IMR-90 (cell line): ENCODE results near the gene PIGBOS1. TPM values are rescaled to one million over a fixed set of nuclear protein-coding genes. Genes with fewer than 3 reads are reported as not detected.

Experiments used
- ATAC-seq: fragments of 200-7000 bp; cut with Tn5 transposase; 2 replicates; pipeline ENCODE4 v1.9.1; 2020; ENCODE audit warnings: low read depth, mild to moderate bottlenecking, moderate library complexity
- BruUV-seq: library from RNA; stranded (reverse); fragments of 400-500 nt; replicated peaks from 2 replicates; lab custom pipeline; 2021; lab: Mats Ljungman, UMichigan
- CTCF ChIA-PET: fragments of 300-600 bp; formaldehyde crosslinking; extraction: SDS; loops from one replicate; lab custom pipeline; 2021; ENCODE audit warnings: antibody characterized with exemption; lab: Yijun Ruan, JAX
- POLR2A ChIA-PET: fragments of 300-600 bp; sonication (Branson Sonifier 250); formaldehyde crosslinking; loops from one replicate; lab custom pipeline; 2022; ENCODE audit warnings: antibody characterized with exemption; ENCODE audit not compliant: unreplicated experiment; lab: Charles Lee
- DNase-seq: peaks from one replicate; pipeline ENCODE4 v3.0.0; 2013
- H2AFZ ChIP-seq: replicated peaks from 2 replicates; pipeline ENCODE3; 2013; ENCODE audit warnings: low read length, mild to moderate bottlenecking; ENCODE audit not compliant: poor library complexity
- H2AK5ac ChIP-seq: 2 replicates; pipeline ENCODE4 v1.6.1; 2013; ENCODE audit warnings: low read depth, low read length, inconsistent platforms
- H2AK9ac ChIP-seq: replicated peaks from 2 replicates; pipeline ENCODE3; 2013; ENCODE audit warnings: mild to moderate bottlenecking, low read depth, low read length, moderate library complexity; ENCODE audit not compliant: poor library complexity
- H2BK120ac ChIP-seq: 2 replicates; pipeline ENCODE4 v1.6.1; 2013; ENCODE audit warnings: low read depth, low read length, inconsistent platforms
- H2BK15ac ChIP-seq: 3 replicates; pipeline ENCODE4 v1.6.1; 2013; ENCODE audit warnings: low read depth, low read length, inconsistent platforms
- H2BK20ac ChIP-seq: 2 replicates; pipeline ENCODE4 v1.6.1; 2013; ENCODE audit warnings: low read depth, mild to moderate bottlenecking, inconsistent platforms, low read length, moderate library complexity
- H2BK5ac ChIP-seq: 2 replicates; pipeline ENCODE4 v1.6.1; 2013; ENCODE audit warnings: mild to moderate bottlenecking, low read depth, low read length, inconsistent platforms; ENCODE audit not compliant: poor library complexity, severe bottlenecking
- H3K14ac ChIP-seq: replicated peaks from 2 replicates; pipeline ENCODE4 v1.6.1; 2013; ENCODE audit warnings: low read depth, low read length, inconsistent platforms
- H3K18ac ChIP-seq: 2 replicates; pipeline ENCODE4 v1.6.1; 2013; ENCODE audit warnings: low read depth, low read length, control low read depth
- H3K23ac ChIP-seq: 2 replicates; pipeline ENCODE4 v1.6.1; 2013; ENCODE audit warnings: low read depth, low read length, inconsistent platforms
- H3K27ac ChIP-seq: 2 replicates; pipeline ENCODE4 v1.5.1; 2013; ENCODE audit warnings: mild to moderate bottlenecking, control low read depth, low read length; ENCODE audit not compliant: insufficient read depth
- H3K27me3 ChIP-seq: 2 replicates; pipeline ENCODE4 v1.6.1; 2013; ENCODE audit warnings: low read length; ENCODE audit not compliant: control insufficient read depth, insufficient read depth
- H3K36me3 ChIP-seq: 2 replicates; pipeline ENCODE4 v1.6.1; 2013; ENCODE audit warnings: low read length, mixed read lengths; ENCODE audit not compliant: control insufficient read depth, insufficient read depth
- H3K4ac ChIP-seq: 2 replicates; pipeline ENCODE4 v1.6.1; 2013; ENCODE audit warnings: low read depth, low read length, inconsistent platforms
- H3K4me1 ChIP-seq: 2 replicates; pipeline ENCODE4 v1.6.1; 2013; ENCODE audit warnings: low read length, mixed read lengths; ENCODE audit not compliant: control insufficient read depth, insufficient read depth
- H3K4me2 ChIP-seq: 2 replicates; pipeline ENCODE4 v1.6.1; 2013; ENCODE audit warnings: low read depth, mild to moderate bottlenecking, control low read depth, low read length, moderate library complexity
- H3K4me3 ChIP-seq: 2 replicates; pipeline ENCODE4 v1.5.1; 2013; ENCODE audit warnings: low read depth, mild to moderate bottlenecking, control low read depth, low read length, moderate library complexity; ENCODE audit not compliant: insufficient read depth
- H3K56ac ChIP-seq: 2 replicates; pipeline ENCODE4 v1.6.1; 2013; ENCODE audit warnings: low read length, inconsistent platforms; ENCODE audit not compliant: insufficient read depth; ENCODE audit errors: extremely low read depth
- H3K79me1 ChIP-seq, 2 experiments: 2 replicates each; pipeline ENCODE4 v1.6.1; 2013; ENCODE audit warnings: low read length in 2 of 2, inconsistent platforms in 1 of 2, low read depth in 1 of 2
- H3K9ac ChIP-seq: 2 replicates; pipeline ENCODE4 v1.6.1; 2013; ENCODE audit warnings: low read depth, low read length, control low read depth
- H3K9me1 ChIP-seq: 2 replicates; pipeline ENCODE4 v1.6.1; 2013; ENCODE audit warnings: low read length, inconsistent platforms; ENCODE audit not compliant: insufficient read depth
- H3K9me3 ChIP-seq: 2 replicates; pipeline ENCODE4 v1.6.1; 2013; ENCODE audit warnings: low read length; ENCODE audit not compliant: control insufficient read depth, insufficient read depth
- H4K20me1 ChIP-seq: 2 replicates; pipeline ENCODE4 v1.6.1; 2013; ENCODE audit warnings: low read length, inconsistent platforms; ENCODE audit not compliant: insufficient read depth
- H4K5ac ChIP-seq: 2 replicates; pipeline ENCODE4 v1.6.1; 2013; ENCODE audit warnings: mild to moderate bottlenecking, low read depth, low read length, control low read depth
- H4K8ac ChIP-seq, 2 experiments: 2 replicates each; pipeline ENCODE4 v1.6.1; 2013; ENCODE audit warnings: low read depth in 2 of 2, low read length in 2 of 2, control low read depth in 1 of 2, inconsistent platforms in 1 of 2
- H4K91ac ChIP-seq: 2 replicates; pipeline ENCODE4 v1.6.1; 2013; ENCODE audit warnings: low read depth, low read length, inconsistent platforms; ENCODE audit not compliant: insufficient read depth
- BHLHE40 ChIP-seq: fragments of 150-350 bp; IDR thresholded peaks from 2 replicates; pipeline ENCODE4 v1.6.1; 2016; ENCODE audit warnings: mild to moderate bottlenecking, low read depth, low read length
- CEBPB ChIP-seq: IDR thresholded peaks from 2 replicates; pipeline ENCODE4 v1.6.1; 2012; ENCODE audit warnings: low read depth, low read length, improper control_type of control experiment
- CHD1 ChIP-seq: IDR thresholded peaks from 2 replicates; pipeline ENCODE4 v1.6.1; 2012; ENCODE audit warnings: low read depth, low read length, improper control_type of control experiment
- CTCF ChIP-seq: conservative IDR thresholded peaks from 2 replicates; pipeline ENCODE4 v1.5.1; 2012; ENCODE audit warnings: mild to moderate bottlenecking, low read depth, low read length, improper control_type of control experiment
- FOS ChIP-seq: fragments of 150-350 bp; IDR thresholded peaks from 2 replicates; pipeline ENCODE4 v1.6.1; 2016; ENCODE audit warnings: low read depth, low read length
- MAFK ChIP-seq: IDR thresholded peaks from 2 replicates; pipeline ENCODE4 v1.6.1; 2012; ENCODE audit warnings: low read depth, low read length, improper control_type of control experiment
- MAZ ChIP-seq: IDR thresholded peaks from 2 replicates; pipeline ENCODE4 v1.6.1; 2012; ENCODE audit warnings: low read depth, mild to moderate bottlenecking, low read length, improper control_type of control experiment, moderate library complexity, borderline replicate concordance
- MXI1 ChIP-seq: IDR thresholded peaks from 2 replicates; pipeline ENCODE4 v1.6.1; 2012; ENCODE audit warnings: low read depth, mild to moderate bottlenecking, low read length, moderate library complexity, borderline replicate concordance
- NFE2L2 ChIP-seq: fragments of 150-350 bp; IDR thresholded peaks from 2 replicates; pipeline ENCODE4 v1.6.1; 2016; ENCODE audit warnings: low read depth, mild to moderate bottlenecking, low read length
- POLR2A ChIP-seq: IDR thresholded peaks from 2 replicates; pipeline ENCODE4 v1.6.1; 2012; ENCODE audit warnings: mild to moderate bottlenecking, low read depth, low read length
- RAD21 ChIP-seq: IDR thresholded peaks from 2 replicates; pipeline ENCODE4 v1.6.1; 2012; ENCODE audit warnings: low read length, improper control_type of control experiment
- RCOR1 ChIP-seq: IDR thresholded peaks from 2 replicates; pipeline ENCODE4 v1.6.1; 2012; ENCODE audit warnings: mild to moderate bottlenecking, low read length, improper control_type of control experiment; ENCODE audit not compliant: insufficient replicate concordance
- RFX5 ChIP-seq: IDR thresholded peaks from 2 replicates; pipeline ENCODE4 v1.8.0; 2012; ENCODE audit warnings: low read depth, mild to moderate bottlenecking, low read length, moderate library complexity
- SMC3 ChIP-seq: fragments of 150-350 bp; IDR thresholded peaks from 2 replicates; pipeline ENCODE4 v1.6.1; 2016; ENCODE audit warnings: low read depth, mild to moderate bottlenecking, antibody characterized with exemption, low read length, moderate library complexity
- USF2 ChIP-seq: fragments of 150-350 bp; IDR thresholded peaks from 2 replicates; pipeline ENCODE4 v1.6.1; 2017; ENCODE audit warnings: mild to moderate bottlenecking, antibody characterized with exemption, low read length, low read depth
- WGBS, 2 experiments: methylation state at CpG; one replicate each; pipeline versions ENCODE4 v1.1.5 to v1.1.7; 2013; ENCODE audit warnings: missing lambda C conversion rate in 2 of 2; ENCODE audit not compliant: insufficient read length in 1 of 2; ENCODE audit errors: extremely low coverage in 2 of 2; 5-methylcytosine and 5-hydroxymethylcytosine counted together
- dilution Hi-C: fragments of 300-500 bp; cut with HindIII; formaldehyde crosslinking; loops from one replicate; pipeline ENCODE4 v1.14.3; 2018; ENCODE audit warnings: low sequenced_read_pairs; ENCODE audit not compliant: unreplicated experiment
- in situ Hi-C: fragments of 300-500 bp; cut with MboI; formaldehyde crosslinking; loops from 3 replicates; pipeline ENCODE4 v1.14.3; 2019; ENCODE audit warnings: low sequenced_read_pairs, inconsistent platforms, mixed read lengths
- intact Hi-C: fragments of 100-400 bp; cut with micrococcal nuclease; formaldehyde crosslinking; loops from 2 replicates; pipeline ENCODE4 v1.10.0; 2022
- polyA plus RNA-seq, 3 experiments: library from polyadenylated mRNA; depleted of rRNA; stranded (reverse); fragments of >200 nt; gene quantifications; 2 replicates each; pipeline ENCODE4 v1.2.3, GENCODE V29; 2012; ENCODE audit warnings: low replicate concordance in 1 of 3
- total RNA-seq: library from RNA; depleted of rRNA; stranded (reverse); fragments of >200 nt; gene quantifications from 2 replicates; pipeline ENCODE4 v1.2.3, GENCODE V29; 2012
- TF ChIP-seq, protein P1 (sequence below): fragments of 150-350 bp; IDR thresholded peaks from 2 replicates; pipeline ENCODE4 v1.6.1; 2016; ENCODE audit warnings: low read depth, mild to moderate bottlenecking, low read length, moderate library complexity, borderline replicate concordance

The PIGBOS1 gene
- total and polyA plus RNA-seq, 2 of the 4 experiments (the other 2 are of a cell fraction), result 11.7 to 12.7 TPM

DNA sequence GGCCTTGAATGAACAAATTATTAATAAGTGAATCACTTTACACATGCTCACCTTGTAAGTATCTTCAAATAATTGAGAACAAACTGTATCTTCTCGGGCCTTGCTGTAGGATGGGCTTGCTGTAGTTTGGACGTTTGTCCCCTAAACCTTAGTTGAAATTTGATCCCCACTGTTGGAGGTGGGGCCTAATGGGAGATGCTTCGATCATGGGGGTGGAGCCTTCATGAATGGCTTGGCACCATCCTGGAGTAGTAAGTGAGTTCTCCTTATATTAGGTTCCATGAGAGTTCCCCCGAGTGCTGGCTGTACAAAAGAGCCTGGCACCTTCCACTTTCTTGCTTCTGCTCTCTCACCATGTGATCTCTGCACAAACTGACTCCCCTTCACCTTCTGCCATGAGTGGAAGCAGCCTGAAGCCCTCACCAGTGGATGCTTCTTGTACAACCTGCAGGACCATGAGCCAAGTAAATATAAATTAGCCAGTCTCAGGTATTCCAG, 29.4 kb upstream of the PIGBOS1 start:
- H3K36me3 ChIP-seq, result no peaks in the 10 kb centered on the region
- H2BK5ac ChIP-seq, result no peak overlapping the region
- H4K8ac ChIP-seq, result no peak overlapping the region
- TF ChIP-seq RFX5, result no peak
- no peak for TF ChIP-seq CTCF
- TF ChIP-seq MAZ, result no peak
- TF ChIP-seq, protein P1, sequence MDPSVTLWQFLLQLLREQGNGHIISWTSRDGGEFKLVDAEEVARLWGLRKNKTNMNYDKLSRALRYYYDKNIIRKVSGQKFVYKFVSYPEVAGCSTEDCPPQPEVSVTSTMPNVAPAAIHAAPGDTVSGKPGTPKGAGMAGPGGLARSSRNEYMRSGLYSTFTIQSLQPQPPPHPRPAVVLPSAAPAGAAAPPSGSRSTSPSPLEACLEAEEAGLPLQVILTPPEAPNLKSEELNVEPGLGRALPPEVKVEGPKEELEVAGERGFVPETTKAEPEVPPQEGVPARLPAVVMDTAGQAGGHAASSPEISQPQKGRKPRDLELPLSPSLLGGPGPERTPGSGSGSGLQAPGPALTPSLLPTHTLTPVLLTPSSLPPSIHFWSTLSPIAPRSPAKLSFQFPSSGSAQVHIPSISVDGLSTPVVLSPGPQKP, result no peak
- TF ChIP-seq RCOR1, result no peak
- no peak for TF ChIP-seq CHD1
- no peak for TF ChIP-seq SMC3
- TF ChIP-seq CEBPB, result no peak
- no peak for TF ChIP-seq POLR2A
- TF ChIP-seq MXI1, result no peak
- TF ChIP-seq RAD21, result no peak
- TF ChIP-seq MAFK, result no peak
- no peak for TF ChIP-seq BHLHE40
- no peak for TF ChIP-seq USF2
- TF ChIP-seq FOS, result no peak
- TF ChIP-seq NFE2L2, result no peak
- H3K56ac ChIP-seq, result no peak overlapping the region
- H3K4me1 ChIP-seq, result peaks cover 2% of the 10 kb centered on the region
- no peak overlapping the region for H3K18ac ChIP-seq
- H3K9me3 ChIP-seq, result no peaks in the 10 kb centered on the region
- CTCF ChIA-PET, result interaction anchor here (0.6 kb wide), 1 partner anchor 127 kb away, joined by 3 read pairs; no protein-coding TSS in a partner anchor
- intact Hi-C loops (no loop called here), dilution Hi-C loops (no loop called here), in situ Hi-C loops (no loop called here)
- no peak overlapping the region for H3K9ac ChIP-seq
- ATAC-seq, result no peak
- H3K27me3 ChIP-seq, result no peaks in the 10 kb centered on the region
- no peak overlapping the region for H2BK20ac ChIP-seq
- 67% methylated on average over 1 of the region's 4 CpGs; no CpG with 5 or more reads in 1 of the 2 experiments for WGBS, 2 experiments
- no peak overlapping the region for H2AFZ ChIP-seq
- no peak for DNase-seq
- H4K5ac ChIP-seq, result no peak overlapping the region
- BruUV-seq, result no TSS peak
- no peak overlapping the region for H3K4me2 ChIP-seq
- H4K91ac ChIP-seq, result no peak overlapping the region
- no peak overlapping the region for H3K23ac ChIP-seq
- H3K14ac ChIP-seq, result no peak overlapping the region
- H3K27ac ChIP-seq, result no peak overlapping the region
- no peak overlapping the region for H2BK120ac ChIP-seq
- no peak overlapping the region for H2AK5ac ChIP-seq
- H2AK9ac ChIP-seq, result no peak overlapping the region
- no peaks in the 10 kb centered on the region for H4K20me1 ChIP-seq
- POLR2A ChIA-PET, result no interaction called here
- no peak overlapping the region for H3K4me3 ChIP-seq
- no peaks in the 10 kb centered on the region for H3K9me1 ChIP-seq
- no peak overlapping the region for H2BK15ac ChIP-seq
- H3K79me1 ChIP-seq, result no peaks in the 10 kb centered on the region
- H3K4ac ChIP-seq, result no peak overlapping the region
